Fibroblast of lung (primary cell): Measurements from ENCODE around the gene IGSF9B. TPM values are rescaled to one million over a fixed set of nuclear protein-coding genes. Genes with fewer than 3 reads are reported as not detected.
A peak's percentile ranks its signal among the peaks of the same experiment; 100 is the strongest.

Experiments used
- DNase-seq, 2 donors: peaks; one replicate each; pipeline versions ENCODE4 v3.0.0 to v3.0.0-alpha.2; 2010; ENCODE audit warnings: low read depth in 2 of 2
- H2AFZ ChIP-seq: 2 replicates; pipeline ENCODE4 v1.5.1; 2012; ENCODE audit warnings: low read length, control low read depth, inconsistent platforms
- H3K27ac ChIP-seq: 2 replicates; pipeline ENCODE4 v1.5.1; 2011; ENCODE audit warnings: low read length, control low read depth; ENCODE audit not compliant: insufficient read depth
- H3K27me3 ChIP-seq: 2 replicates; pipeline ENCODE4 v1.5.1; 2011; ENCODE audit warnings: mild to moderate bottlenecking, low read length; ENCODE audit not compliant: control insufficient read depth, insufficient read depth
- H3K36me3 ChIP-seq: 2 replicates; pipeline ENCODE4 v1.5.1; 2011; ENCODE audit warnings: low read length; ENCODE audit not compliant: control insufficient read depth, insufficient read depth
- H3K4me1 ChIP-seq: 2 replicates; pipeline ENCODE4 v1.5.1; 2011; ENCODE audit warnings: low read length; ENCODE audit not compliant: control insufficient read depth, insufficient read depth; ENCODE audit errors: extremely low read depth
- H3K4me2 ChIP-seq: 2 replicates; pipeline ENCODE4 v1.5.1; 2011; ENCODE audit warnings: low read length, control low read depth; ENCODE audit not compliant: insufficient read depth; ENCODE audit errors: extremely low read depth
- H3K4me3 ChIP-seq, 4 experiments: fragments of 200-600 bp in 1 of 4; sonication (generic) in 1 of 4; replicated peaks in 1 of 4; 2 replicates each; pipeline ENCODE4 v1.5.1; 2011 to 2016; ENCODE audit warnings: low read length in 4 of 4, low read depth in 3 of 4, mild to moderate bottlenecking in 3 of 4, control low read depth in 2 of 4, inconsistent platforms in 1 of 4, mixed read lengths in 1 of 4; ENCODE audit not compliant: insufficient read depth in 1 of 4; ENCODE audit errors: control extremely low read depth in 1 of 4
- H3K79me2 ChIP-seq: 2 replicates; pipeline ENCODE4 v1.5.1; 2012; ENCODE audit warnings: mild to moderate bottlenecking, low read length, inconsistent platforms; ENCODE audit not compliant: control insufficient read depth, insufficient read depth
- H3K9ac ChIP-seq: 2 replicates; pipeline ENCODE4 v1.5.1; 2011; ENCODE audit warnings: mild to moderate bottlenecking, low read length, control low read depth; ENCODE audit not compliant: insufficient read depth
- H3K9me3 ChIP-seq: 2 replicates; pipeline ENCODE4 v1.5.1; 2012; ENCODE audit warnings: low read depth, low read length; ENCODE audit not compliant: control insufficient read depth, insufficient read depth
- H4K20me1 ChIP-seq: 2 replicates; pipeline ENCODE4 v1.5.1; 2011; ENCODE audit warnings: low read length; ENCODE audit not compliant: control insufficient read depth, insufficient read depth; ENCODE audit errors: extremely low read depth
- EZH2 ChIP-seq: IDR thresholded peaks from 2 replicates; pipeline ENCODE4 v1.5.1; 2012; ENCODE audit warnings: low read length, control low read depth, mild to moderate bottlenecking; ENCODE audit errors: missing control alignments
- polyA plus RNA-seq, 2 donors: library from polyadenylated mRNA; depleted of rRNA in 1 of 2; stranded (reverse) in 1 of 2; unstranded in 1 of 2; fragments of >200 nt; gene quantifications; 2 replicates each; pipeline ENCODE4 v1.2.1, GENCODE V29; 2011 to 2012; ENCODE audit warnings: missing spikeins in 1 of 2
- total RNA-seq: library from RNA; depleted of rRNA; stranded (reverse); fragments of >200 nt; gene quantifications from 2 replicates; pipeline ENCODE4 v1.2.1, GENCODE V29; 2014
- TF ChIP-seq, protein P1 (sequence below), 2 donors: IDR thresholded peaks in 1 of 2; conservative IDR thresholded peaks in 1 of 2; 1 replicate in 1 of 2; 2 replicates in 1 of 2; pipeline ENCODE4 v1.5.1; 2011 to 2012; ENCODE audit warnings: low read length in 2 of 2, control low read depth in 1 of 2, inconsistent platforms in 1 of 2, low read depth in 1 of 2, mild to moderate bottlenecking in 1 of 2

IGSF9B gene
- total and polyA plus RNA-seq, 2 donors (not counting 1 experiment from before 2014, with no cell fraction given), result under 0.01 TPM; not detected in 1

DNA sequence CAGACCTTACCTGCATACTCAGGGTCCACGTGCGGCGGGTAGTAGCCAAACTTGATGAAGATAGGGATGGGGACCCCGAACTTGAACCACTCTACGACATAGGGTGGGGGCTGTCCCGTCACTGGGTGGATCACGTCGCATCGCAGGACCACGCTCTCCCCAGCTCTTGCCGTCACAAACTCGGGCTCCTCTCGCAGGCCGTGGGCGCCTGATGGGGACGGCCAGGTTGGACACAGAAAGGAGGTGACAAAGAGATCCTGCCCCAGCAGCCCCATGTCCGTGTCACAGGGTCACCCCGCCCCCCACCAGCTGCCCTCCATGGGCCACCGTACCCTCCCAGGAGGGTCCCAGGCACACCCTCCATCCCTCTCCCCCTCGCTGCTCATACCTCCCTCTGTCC, 10.7 kb downstream of the IGSF9B start:
- H3K9me3 ChIP-seq, result no peaks in the 10 kb centered on the region
- H3K27ac ChIP-seq, result no peak overlapping the region
- H2AFZ ChIP-seq, result no peak overlapping the region
- no peak for TF ChIP-seq EZH2
- TF ChIP-seq, protein P1, sequence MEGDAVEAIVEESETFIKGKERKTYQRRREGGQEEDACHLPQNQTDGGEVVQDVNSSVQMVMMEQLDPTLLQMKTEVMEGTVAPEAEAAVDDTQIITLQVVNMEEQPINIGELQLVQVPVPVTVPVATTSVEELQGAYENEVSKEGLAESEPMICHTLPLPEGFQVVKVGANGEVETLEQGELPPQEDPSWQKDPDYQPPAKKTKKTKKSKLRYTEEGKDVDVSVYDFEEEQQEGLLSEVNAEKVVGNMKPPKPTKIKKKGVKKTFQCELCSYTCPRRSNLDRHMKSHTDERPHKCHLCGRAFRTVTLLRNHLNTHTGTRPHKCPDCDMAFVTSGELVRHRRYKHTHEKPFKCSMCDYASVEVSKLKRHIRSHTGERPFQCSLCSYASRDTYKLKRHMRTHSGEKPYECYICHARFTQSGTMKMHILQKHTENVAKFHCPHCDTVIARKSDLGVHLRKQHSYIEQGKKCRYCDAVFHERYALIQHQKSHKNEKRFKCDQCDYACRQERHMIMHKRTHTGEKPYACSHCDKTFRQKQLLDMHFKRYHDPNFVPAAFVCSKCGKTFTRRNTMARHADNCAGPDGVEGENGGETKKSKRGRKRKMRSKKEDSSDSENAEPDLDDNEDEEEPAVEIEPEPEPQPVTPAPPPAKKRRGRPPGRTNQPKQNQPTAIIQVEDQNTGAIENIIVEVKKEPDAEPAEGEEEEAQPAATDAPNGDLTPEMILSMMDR (conservative IDR thresholded peaks at IDR 0.05 in 1 of 2, IDR thresholded peaks at IDR 0.05 in 1 of 2; ENCODE audit: low read depth in 1 of 2, low read length in 2 of 2), result no peak
- no peak overlapping the region for H3K4me3 ChIP-seq
- H3K4me2 ChIP-seq, result no peak overlapping the region
- no peaks in the 10 kb centered on the region for H4K20me1 ChIP-seq
- no peaks in the 10 kb centered on the region for H3K79me2 ChIP-seq
- DNase-seq, result no peak
- peaks cover under 1% of the 10 kb centered on the region for H3K27me3 ChIP-seq
- no peak overlapping the region for H3K9ac ChIP-seq
- no peaks in the 10 kb centered on the region for H3K4me1 ChIP-seq
- no peaks in the 10 kb centered on the region for H3K36me3 ChIP-seq

DNA sequence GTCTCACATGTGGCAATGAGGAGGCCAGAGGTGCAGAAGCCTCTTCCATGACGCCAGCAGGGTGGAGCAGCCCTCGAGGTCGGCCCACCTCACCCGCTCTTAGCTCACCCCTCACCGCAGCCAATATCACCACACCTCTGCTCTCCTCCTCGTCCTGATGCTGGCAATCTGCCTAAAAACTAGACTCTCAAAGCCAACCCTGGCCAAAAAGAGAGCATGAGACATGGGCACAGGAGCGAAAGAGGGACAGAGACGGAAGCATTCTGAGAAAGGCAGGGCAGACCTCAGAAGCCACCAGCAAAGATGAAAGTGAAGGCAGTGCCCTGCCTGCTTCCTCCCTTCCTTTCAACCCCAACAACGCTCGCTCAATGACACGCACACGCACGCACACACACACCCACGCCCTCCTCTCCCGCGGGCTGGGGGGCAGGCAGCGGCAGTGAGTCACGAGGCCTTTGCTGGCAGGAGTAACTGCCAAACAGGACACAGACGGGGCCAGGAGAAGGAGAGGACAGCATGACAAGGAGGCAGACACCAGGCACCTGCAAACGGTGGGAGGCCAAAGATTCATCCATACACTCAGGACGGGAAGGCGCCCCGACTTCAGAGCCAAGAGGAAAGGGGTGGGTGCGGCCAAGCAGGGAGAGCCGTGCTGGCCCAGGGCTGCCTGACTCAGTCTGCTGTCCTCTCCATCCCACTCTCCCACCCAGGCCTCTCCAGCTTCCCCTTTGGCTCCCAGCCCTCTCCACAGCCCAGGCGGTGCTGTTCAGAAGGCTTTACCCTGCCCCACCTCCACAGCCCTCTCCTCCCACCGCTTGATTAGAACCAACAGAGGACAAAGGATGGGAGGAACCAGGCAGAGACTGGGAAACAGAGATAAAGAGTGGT, 11.4 kb downstream of the IGSF9B start:
- Histone ChIP-seq H2AFZ (no peak overlapping the region), H3K9ac (no peak overlapping the region), H3K4me2 (peak overlapping the region; percentile 44), H3K27ac (no peak overlapping the region), H4K20me1 (no peaks in the 10 kb centered on the region), H3K4me1 (no peaks in the 10 kb centered on the region), H3K4me3 (no peak overlapping the region), H3K27me3 (no peaks in the 10 kb centered on the region), H3K9me3 (no peaks in the 10 kb centered on the region), H3K36me3 (no peaks in the 10 kb centered on the region), H3K79me2 (no peaks in the 10 kb centered on the region)
- TF ChIP-seq, protein P1 (conservative IDR thresholded peaks at IDR 0.05 in 1 of 2, IDR thresholded peaks at IDR 0.05 in 1 of 2; ENCODE audit: low read depth in 1 of 2, low read length in 2 of 2), result no peak
- TF ChIP-seq EZH2, result no peak
- peak in 1 of 2 donors; percentile 79 for DNase-seq

DNA sequence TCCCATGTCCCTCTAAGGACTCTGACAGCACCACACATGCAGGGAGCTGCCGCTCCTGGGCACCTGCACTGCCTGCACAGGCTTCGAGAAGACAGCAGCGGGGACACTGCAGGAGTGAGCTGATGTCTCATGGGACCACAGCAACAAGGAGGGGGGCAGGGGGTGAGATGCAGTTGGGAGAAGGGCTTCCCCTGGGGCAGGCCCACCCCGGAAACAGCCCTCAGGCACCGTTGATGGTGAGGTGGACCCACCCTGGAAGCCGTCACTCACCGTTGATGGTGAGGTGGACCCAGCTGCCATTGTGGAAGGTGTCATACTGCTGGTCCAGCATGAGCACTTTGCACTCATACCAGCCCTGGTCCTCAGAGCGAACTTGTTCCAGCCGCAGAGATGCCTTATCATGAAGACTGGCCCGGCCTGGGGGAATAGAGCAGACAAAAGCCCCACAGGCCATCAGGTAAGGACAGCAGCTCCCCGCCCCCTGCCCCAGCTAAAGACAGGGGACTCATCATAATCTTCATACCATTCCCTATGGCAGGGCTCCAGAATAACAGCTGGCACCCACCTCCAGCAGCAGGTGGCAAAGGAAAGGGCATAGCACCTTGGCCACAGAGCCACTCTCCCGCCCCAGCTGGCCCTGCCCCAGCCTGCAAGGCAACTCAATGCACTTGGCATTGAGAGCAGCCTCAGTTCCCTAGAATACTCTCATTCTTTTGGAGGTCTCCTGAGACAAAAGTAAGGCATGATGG, 12.6 kb downstream of the IGSF9B start:
- no peaks in the 10 kb centered on the region for H3K9me3 ChIP-seq
- TF ChIP-seq EZH2, result no peak
- TF ChIP-seq, protein P1 (conservative IDR thresholded peaks at IDR 0.05 in 1 of 2, IDR thresholded peaks at IDR 0.05 in 1 of 2; ENCODE audit: low read depth in 1 of 2, low read length in 2 of 2), result no peak
- H3K9ac ChIP-seq, result no peak overlapping the region
- H3K4me2 ChIP-seq, result no peak overlapping the region
- no peak overlapping the region for H3K27ac ChIP-seq
- H3K27me3 ChIP-seq, result no peaks in the 10 kb centered on the region
- H3K4me3 ChIP-seq, result no peak overlapping the region
- H3K4me1 ChIP-seq, result no peaks in the 10 kb centered on the region
- no peaks in the 10 kb centered on the region for H3K36me3 ChIP-seq
- no peak overlapping the region for H2AFZ ChIP-seq
- no peaks in the 10 kb centered on the region for H4K20me1 ChIP-seq
- H3K79me2 ChIP-seq, result no peaks in the 10 kb centered on the region
- DNase-seq, result no peak
